MM.1S (cell line): ENCODE data around the gene PDE4C.

ENCODE experiments used
- DNase-seq: peaks from one replicate; pipeline ENCODE4 v3.0.0-alpha.2; 2015
- H2AFZ ChIP-seq: fragments of 300-600 bp; sonication (generic); 2 replicates; pipeline ENCODE4 v1.6.0; 2016; ENCODE audit warnings: antibody characterized with exemption, low read length
- H3F3A ChIP-seq: fragments of 300-600 bp; sonication (generic); 2 replicates; pipeline ENCODE4 v1.6.1; 2016; ENCODE audit warnings: mild to moderate bottlenecking, antibody characterized with exemption, low read length, moderate library complexity, mixed read lengths; ENCODE audit not compliant: insufficient read depth
- H3K27ac ChIP-seq: fragments of 300-600 bp; sonication (generic); 2 replicates; pipeline ENCODE4 v1.5.1; 2016; ENCODE audit warnings: mild to moderate bottlenecking, low read length
- H3K27me3 ChIP-seq: fragments of 300-600 bp; sonication (generic); replicated peaks from 2 replicates; pipeline ENCODE4 v1.6.0; 2016; ENCODE audit warnings: low read length; ENCODE audit not compliant: insufficient read depth
- H3K36me3 ChIP-seq: fragments of 300-600 bp; sonication (generic); replicated peaks from 2 replicates; pipeline ENCODE4 v1.6.1; 2016; ENCODE audit warnings: mild to moderate bottlenecking, low read length, mixed read lengths; ENCODE audit not compliant: insufficient read depth
- H3K4me1 ChIP-seq: fragments of 300-600 bp; sonication (generic); 2 replicates; pipeline ENCODE4 v1.6.1; 2016; ENCODE audit warnings: low read length, mixed read lengths
- H3K4me2 ChIP-seq: fragments of 300-600 bp; sonication (generic); 2 replicates; pipeline ENCODE4 v1.6.0; 2016; ENCODE audit warnings: low read depth, low read length
- H3K4me3 ChIP-seq: fragments of 300-600 bp; sonication (generic); 2 replicates; pipeline ENCODE4 v1.5.1; 2016; ENCODE audit warnings: low read length, mixed read lengths
- H3K79me2 ChIP-seq: fragments of 300-600 bp; sonication (generic); 2 replicates; pipeline ENCODE4 v1.6.1; 2016; ENCODE audit warnings: mixed run types, low read length, mixed read lengths
- H3K9ac ChIP-seq: fragments of 300-600 bp; sonication (generic); 2 replicates; pipeline ENCODE4 v1.6.1; 2016; ENCODE audit warnings: low read length, mixed read lengths
- H3K9me2 ChIP-seq: fragments of 300-600 bp; sonication (generic); replicated peaks from 2 replicates; pipeline ENCODE4 v1.6.1; 2016; ENCODE audit warnings: mild to moderate bottlenecking, low read length, mixed read lengths; ENCODE audit not compliant: insufficient read depth
- H3K9me3 ChIP-seq: fragments of 300-600 bp; sonication (generic); replicated peaks from 2 replicates; pipeline ENCODE4 v1.6.1; 2016; ENCODE audit warnings: mild to moderate bottlenecking, low read length, mixed read lengths; ENCODE audit not compliant: insufficient read depth
- H4K20me1 ChIP-seq: fragments of 300-600 bp; sonication (generic); 2 replicates; pipeline ENCODE4 v1.6.1; 2016; ENCODE audit warnings: mild to moderate bottlenecking, low read length, moderate library complexity, mixed read lengths; ENCODE audit not compliant: insufficient read depth
- CTCF ChIP-seq: fragments of 300-600 bp; sonication (generic); IDR thresholded peaks from 2 replicates; pipeline ENCODE4 v1.5.1; 2016; ENCODE audit warnings: antibody characterized with exemption, low read length, mixed read lengths
- EZH2 ChIP-seq: fragments of 300-600 bp; sonication (generic); optimal IDR thresholded peaks from 2 replicates; pipeline ENCODE3; 2017; ENCODE audit warnings: low read depth, mild to moderate bottlenecking, antibody characterized with exemption, low read length, mixed read lengths
- EZH2phosphoT487 ChIP-seq: fragments of 300-600 bp; sonication (generic); IDR thresholded peaks from 2 replicates; pipeline ENCODE4 v1.6.1; 2018; ENCODE audit warnings: antibody characterized with exemption, low read length

The PDE4C gene

GRCh38 chr19:18206018-18206417, 20.2 kb downstream of the PDE4C start:
- no peak overlapping the region for H3K27ac ChIP-seq
- no peak for DNase-seq
- H3K4me2 ChIP-seq: no peak overlapping the region
- H3K4me1 ChIP-seq: peaks cover 11% of the 10 kb centered on the region
- H3K4me3 ChIP-seq: no peak overlapping the region
- H3K9me2 ChIP-seq: no peaks in the 10 kb centered on the region
- no peaks in the 10 kb centered on the region for H4K20me1 ChIP-seq
- no peaks in the 10 kb centered on the region for H3K36me3 ChIP-seq
- H3K79me2 ChIP-seq: peaks cover 16% of the 10 kb centered on the region
- peaks cover 6% of the 10 kb centered on the region for H3F3A ChIP-seq
- H3K27me3 ChIP-seq: peaks cover 29% of the 10 kb centered on the region
- H3K9me3 ChIP-seq: no peaks in the 10 kb centered on the region
- no peak overlapping the region for H3K9ac ChIP-seq
- no peak for TF ChIP-seq EZH2phosphoT487
- TF ChIP-seq EZH2: no peak
- no peak for TF ChIP-seq CTCF
- H2AFZ ChIP-seq: no peak overlapping the region

GRCh38 chr19:18205200-18205892, 20.9 kb downstream of the PDE4C start:
- H3K4me1 ChIP-seq: peaks cover 11% of the 10 kb centered on the region
- H3K4me2 ChIP-seq: peak overlapping the region; percentile 85
- peak overlapping the region; percentile 81; the same call in 1 of the 2 replicates for H3K27ac ChIP-seq
- TF ChIP-seq EZH2phosphoT487 (no peak), CTCF (no peak)
- peaks cover 6% of the 10 kb centered on the region for H3F3A ChIP-seq
- H2AFZ ChIP-seq: peak overlapping the region; percentile 80
- peak overlapping the region; percentile 91 for H3K9ac ChIP-seq
- H3K27me3 ChIP-seq: peaks cover 22% of the 10 kb centered on the region
- H3K36me3 ChIP-seq: no peaks in the 10 kb centered on the region
- H3K9me2 ChIP-seq: no peaks in the 10 kb centered on the region
- peak; percentile 80 for DNase-seq
- no peaks in the 10 kb centered on the region for H4K20me1 ChIP-seq
- H3K9me3 ChIP-seq: no peaks in the 10 kb centered on the region
- H3K4me3 ChIP-seq: peak overlapping the region; percentile 81
- peaks cover 16% of the 10 kb centered on the region for H3K79me2 ChIP-seq

- peaks cover 17% of the 10 kb centered on the region for H3K27me3 ChIP-seq
- no peaks in the 10 kb centered on the region for H3K9me3 ChIP-seq
- H3K4me1 ChIP-seq: peaks cover 11% of the 10 kb centered on the region
- no peaks in the 10 kb centered on the region for H4K20me1 ChIP-seq
- H3K4me2 ChIP-seq: peak overlapping the region; percentile 85
- no peaks in the 10 kb centered on the region for H3K36me3 ChIP-seq
- peak overlapping the region; percentile 81 for H3K4me3 ChIP-seq
- DNase-seq: no peak
- H3K9ac ChIP-seq: peak overlapping the region; percentile 91
- no peak for TF ChIP-seq EZH2phosphoT487
- no peak for TF ChIP-seq CTCF
- no peak for TF ChIP-seq EZH2
- H3K79me2 ChIP-seq: peaks cover 16% of the 10 kb centered on the region
- H2AFZ ChIP-seq: peak overlapping the region; percentile 80
- H3F3A ChIP-seq: peaks cover 6% of the 10 kb centered on the region
- peak overlapping the region; percentile 81 for H3K27ac ChIP-seq
- no peaks in the 10 kb centered on the region for H3K9me2 ChIP-seq
Observed at GRCh38 chr19:18204394-18205199, 21.6 kb downstream of the PDE4C start.
